Right atrium auricular region (tissue), 2 donors: ENCODE measurements around the gene FOXP1. TPM values are rescaled to one million over a fixed set of nuclear protein-coding genes. Genes with fewer than 3 reads are reported as not detected.
"Not testable (repeated sequence)": the region's sequence is repeated elsewhere in the genome, so short reads cannot be mapped to it uniquely, and the experiment has no call there.

Experiments used
- DNase-seq: peaks from one replicate; pipeline ENCODE4 v3.0.0-alpha.2; 2019; ENCODE audit warnings: low spot score
- H3K27ac ChIP-seq, 2 donors: fragments of 200-600 bp; sonication (generic); 1 replicate in 1 of 2; 2 replicates in 1 of 2; pipeline ENCODE4 v1.5.1; 2016 to 2019
- H3K27me3 ChIP-seq, 2 donors: fragments of 200-600 bp; sonication (generic); one replicate each; pipeline versions ENCODE4 v1.5.1 to v1.6.0; 2017 to 2019
- H3K36me3 ChIP-seq: fragments of 200-600 bp; sonication (generic); one replicate; pipeline ENCODE4 v1.5.1; 2016
- H3K4me1 ChIP-seq, 2 donors: fragments of 200-600 bp; sonication (generic); one replicate each; pipeline versions ENCODE4 v1.5.1 to v1.6.0; 2017 to 2019
- H3K4me3 ChIP-seq, 2 donors: fragments of 200-600 bp; sonication (generic); 1 replicate in 1 of 2; 2 replicates in 1 of 2; pipeline ENCODE4 v1.5.1; 2017 to 2019; ENCODE audit warnings: mild to moderate bottlenecking in 1 of 2, moderate library complexity in 1 of 2
- H3K9me3 ChIP-seq, 2 donors: fragments of 200-600 bp; sonication (generic); one replicate each; pipeline ENCODE4 v1.5.1; 2019
- CTCF ChIP-seq, 2 donors: fragments of 200-600 bp; sonication (generic); IDR thresholded peaks; one replicate each; pipeline ENCODE4 v1.5.1; 2019; ENCODE audit warnings: antibody characterized with exemption in 2 of 2
- total RNA-seq, 2 donors: library from RNA; depleted of rRNA; stranded (reverse); fragments of >200 nt; gene quantifications; one replicate each; pipeline ENCODE4 v1.1.0, GENCODE V29; 2016

The FOXP1 gene
- total RNA-seq, 2 donors from 2014 or later = 39.2 to 59.0 TPM

- Histone ChIP-seq H3K27me3 (no peaks in the 10 kb centered on the region), H3K4me3 (no peak overlapping the region), H3K27ac (no peak overlapping the region), H3K9me3 (no peaks in the 10 kb centered on the region), H3K4me1 (peaks cover 0 to 6% of the 10 kb centered on the region in 2 donors), H3K36me3 (no peaks in the 10 kb centered on the region)
- DNase-seq = no peak
- TF ChIP-seq CTCF (IDR thresholded peaks at IDR 0.05) = no peak
These were observed 50.7 kb downstream of the FOXP1 start for GRCh38 chr3:71532639-71533395.

GRCh38 chr3:71530903-71531530, 52.5 kb downstream of the FOXP1 start:
- no peaks in the 10 kb centered on the region for H3K36me3 ChIP-seq
- no peak for TF ChIP-seq CTCF (IDR thresholded peaks at IDR 0.05)
- H3K9me3 ChIP-seq = no peaks in the 10 kb centered on the region
- H3K27me3 ChIP-seq = no peaks in the 10 kb centered on the region
- H3K4me3 ChIP-seq = no peak overlapping the region
- H3K27ac ChIP-seq = no peak overlapping the region
- DNase-seq = no peak
- no peaks in the 10 kb centered on the region for H3K4me1 ChIP-seq

- no peak for TF ChIP-seq CTCF (IDR thresholded peaks at IDR 0.05)
- Histone ChIP-seq H3K4me3 (no peak overlapping the region), H3K36me3 (no peaks in the 10 kb centered on the region)
These were observed 54.7 kb downstream of the FOXP1 start for GRCh38 chr3:71528816-71529215.

GRCh38 chr3:71526448-71526847, 57.1 kb downstream of the FOXP1 start:
- not testable (repeated sequence) for H3K9me3 ChIP-seq, DNase-seq, H3K4me3 ChIP-seq, H3K27me3 ChIP-seq, H3K36me3 ChIP-seq, H3K27ac ChIP-seq, H3K4me1 ChIP-seq

More at GRCh38 chr3:71528816-71529215, 54.7 kb downstream of the FOXP1 start:
- Histone ChIP-seq H3K9me3 (no peaks in the 10 kb centered on the region), H3K4me1 (no peaks in the 10 kb centered on the region), H3K27me3 (no peaks in the 10 kb centered on the region), H3K27ac (no peak overlapping the region)
- DNase-seq = no peak

- DNase-seq = no peak
- Histone ChIP-seq H3K9me3 (no peaks in the 10 kb centered on the region), H3K4me3 (no peak overlapping the region), H3K36me3 (no peaks in the 10 kb centered on the region), H3K4me1 (peaks cover 0 to 6% of the 10 kb centered on the region in 2 donors), H3K27me3 (no peaks in the 10 kb centered on the region), H3K27ac (no peak overlapping the region)
- TF ChIP-seq CTCF (IDR thresholded peaks at IDR 0.05) = no peak
These were observed 58.1 kb downstream of the FOXP1 start for GRCh38 chr3:71525391-71525790.

- no peaks in the 10 kb centered on the region for H3K27me3 ChIP-seq
- no peaks in the 10 kb centered on the region for H3K36me3 ChIP-seq
- H3K4me3 ChIP-seq = no peak overlapping the region
- H3K4me1 ChIP-seq = peaks cover 0 to 6% of the 10 kb centered on the region in 2 donors
- no peak for TF ChIP-seq CTCF (IDR thresholded peaks at IDR 0.05)
- no peaks in the 10 kb centered on the region for H3K9me3 ChIP-seq
- DNase-seq = no peak
- H3K27ac ChIP-seq = no peak overlapping the region
These were observed 58.9 kb downstream of the FOXP1 start for GRCh38 chr3:71524672-71525071.
